Daoy (cell line): ENCODE results near the gene ACBD4. TPM values are rescaled to one million over a fixed set of nuclear protein-coding genes. Genes with fewer than 3 reads are reported as not detected.
A peak's percentile ranks its signal among the peaks of the same experiment; 100 is the strongest.
"Not testable (repeated sequence)": the region's sequence is repeated elsewhere in the genome, so short reads cannot be mapped to it uniquely, and the experiment has no call there.

Experiments
- DNase-seq: peaks from one replicate; pipeline ENCODE4 v3.0.0-alpha.2; 2015; ENCODE audit warnings: low read depth
- total RNA-seq: library from RNA; depleted of rRNA; stranded (reverse); fragments of >200 nt; shearing (Covaris generic); gene quantifications from 2 replicates; pipeline ENCODE4 v1.2.3, GENCODE V29; 2014

Gene ACBD4
- total RNA-seq, 1 experiment from 2014 or later, result 0.57 TPM

DNA sequence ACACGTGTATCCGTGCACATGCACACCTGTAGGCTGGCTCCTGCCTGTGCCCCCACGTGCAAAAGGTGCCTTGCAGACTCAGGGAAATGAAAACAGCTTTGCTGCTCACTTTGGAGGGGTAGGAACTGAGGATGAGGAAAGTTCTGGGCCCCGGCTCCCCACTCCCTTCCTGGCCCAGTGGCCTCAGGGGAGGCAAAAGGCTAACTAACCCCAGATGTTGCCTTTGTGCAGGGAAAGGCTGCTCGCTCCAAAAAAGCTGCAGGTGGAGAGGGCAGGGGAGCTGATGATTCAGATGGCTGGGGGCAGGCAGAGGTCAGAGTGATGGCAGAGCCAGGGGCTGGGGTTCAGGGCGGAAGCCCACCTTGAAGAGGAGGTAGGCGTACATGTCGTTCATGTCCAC, 15.5 kb upstream of the ACBD4 start:
- DNase-seq, result no peak

GRCh38 chr17:45120558-45120957, 14.9 kb upstream of the ACBD4 start:
- DNase-seq, result no peak

GRCh38 chr17:45121055-45121454, 14.4 kb upstream of the ACBD4 start:
- DNase-seq, result no peak

- DNase-seq, result no peak
These were observed 12.3 kb upstream of the ACBD4 start for GRCh38 chr17:45123076-45123770.

DNA sequence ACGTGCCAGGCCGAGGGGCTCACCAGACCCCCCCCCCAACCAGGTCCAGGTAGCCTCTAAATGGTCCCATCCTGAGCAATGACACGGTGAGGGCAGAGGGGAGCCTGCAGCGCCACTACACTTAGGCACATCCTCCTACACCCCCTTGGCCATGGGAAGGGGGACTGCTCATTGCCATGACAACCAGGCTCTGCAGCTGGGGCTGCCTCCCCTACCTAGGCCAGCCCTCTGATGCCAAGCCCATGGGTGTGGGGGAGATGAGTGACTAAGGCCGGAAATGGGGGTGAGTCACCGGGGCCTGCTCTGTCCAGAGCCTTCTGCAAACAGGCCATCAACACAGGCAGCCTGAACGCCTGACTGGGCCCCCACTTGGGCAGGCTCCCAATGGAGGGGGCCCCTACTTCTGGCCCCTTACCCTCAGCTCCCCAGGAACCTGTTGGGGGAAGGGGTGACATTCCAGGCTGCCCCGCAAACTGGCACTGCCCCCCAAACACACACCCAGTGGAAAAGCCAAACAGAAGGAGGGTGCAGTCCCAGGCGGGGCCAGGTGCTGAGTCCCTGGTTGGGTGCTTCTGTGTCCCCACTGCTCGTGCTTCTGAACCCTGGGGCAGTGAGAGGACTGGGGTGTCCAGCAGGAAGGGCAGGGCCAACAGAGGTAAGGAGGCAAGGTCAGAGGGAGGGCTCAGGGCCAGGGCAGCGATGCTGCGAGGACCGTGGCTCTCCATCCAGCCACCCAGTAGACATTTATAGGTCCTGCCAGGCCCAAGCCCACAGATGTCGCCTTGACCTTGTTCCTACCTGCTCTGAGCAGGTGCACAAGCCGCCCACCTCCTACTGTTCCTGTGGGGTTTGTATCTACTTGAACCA, 11.3 kb upstream of the ACBD4 start:
- peak; percentile 96 for DNase-seq

GRCh38 chr17:45124797-45125122, 10.7 kb upstream of the ACBD4 start:
- not testable (repeated sequence) for DNase-seq

GRCh38 chr17:45125509-45125908, 10.0 kb upstream of the ACBD4 start:
- DNase-seq, result no peak

DNA sequence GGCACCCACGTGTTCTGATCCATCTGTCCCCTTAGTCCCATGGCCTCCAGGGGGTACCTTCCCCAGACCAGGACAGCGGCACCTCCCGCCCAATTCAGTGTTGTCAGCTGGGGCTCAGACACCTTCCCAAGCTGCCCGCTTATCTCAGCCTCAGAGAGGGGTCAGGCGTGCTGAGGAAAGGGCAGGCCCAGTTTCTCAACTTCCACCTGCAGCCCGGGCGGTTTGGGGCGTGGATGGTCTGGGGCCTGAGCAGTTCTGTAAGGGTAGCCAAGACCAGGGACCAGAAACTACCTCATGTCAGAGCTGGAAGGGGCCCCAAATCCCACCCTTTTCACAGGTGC, 8.3 kb upstream of the ACBD4 start:
- no peak for DNase-seq

- DNase-seq, result no peak
These were observed 7.8 kb upstream of the ACBD4 start for GRCh38 chr17:45127548-45128300.

DNA sequence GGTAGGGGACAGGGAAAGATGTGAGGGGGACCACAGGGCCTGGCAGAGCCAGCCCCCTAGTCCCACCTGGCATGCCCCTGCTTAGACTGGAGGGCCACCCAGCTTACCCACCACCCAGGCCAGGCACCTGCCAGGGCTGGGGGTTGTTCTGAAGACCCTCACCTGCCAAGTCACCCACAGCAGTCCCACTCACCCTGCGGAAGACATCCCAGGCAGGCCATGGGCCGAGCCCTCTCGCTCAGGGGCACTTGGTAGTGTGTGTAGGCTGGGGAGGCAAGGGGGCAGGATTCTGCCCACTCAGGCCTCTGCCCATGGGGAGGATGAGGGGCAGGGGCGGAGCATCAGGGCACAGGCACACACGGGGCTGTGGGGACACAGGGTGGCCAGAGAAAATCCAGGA, 7.2 kb upstream of the ACBD4 start:
- no peak for DNase-seq

DNA sequence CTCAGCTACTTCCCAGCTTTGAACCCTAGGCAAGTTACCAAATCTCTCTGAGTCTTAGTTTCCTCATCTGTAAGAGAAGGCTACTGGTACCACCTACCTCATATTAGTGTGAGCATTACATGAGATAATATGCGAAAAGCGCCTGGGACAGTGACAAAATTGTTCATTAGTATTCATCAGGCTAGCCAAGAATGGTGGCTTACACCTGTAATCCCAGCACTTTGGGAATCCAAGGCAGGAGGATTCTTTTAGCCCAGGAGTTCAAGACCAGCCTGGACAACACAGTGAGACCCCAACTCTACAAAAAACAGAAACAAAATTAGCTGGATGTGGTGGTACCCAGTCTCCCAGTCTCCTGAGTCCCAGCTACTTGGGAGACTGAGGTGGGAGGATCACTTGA, 6.5 kb upstream of the ACBD4 start:
- DNase-seq, result no peak

GRCh38 chr17:45129426-45129939, 6.0 kb upstream of the ACBD4 start:
- DNase-seq, result no peak

DNA sequence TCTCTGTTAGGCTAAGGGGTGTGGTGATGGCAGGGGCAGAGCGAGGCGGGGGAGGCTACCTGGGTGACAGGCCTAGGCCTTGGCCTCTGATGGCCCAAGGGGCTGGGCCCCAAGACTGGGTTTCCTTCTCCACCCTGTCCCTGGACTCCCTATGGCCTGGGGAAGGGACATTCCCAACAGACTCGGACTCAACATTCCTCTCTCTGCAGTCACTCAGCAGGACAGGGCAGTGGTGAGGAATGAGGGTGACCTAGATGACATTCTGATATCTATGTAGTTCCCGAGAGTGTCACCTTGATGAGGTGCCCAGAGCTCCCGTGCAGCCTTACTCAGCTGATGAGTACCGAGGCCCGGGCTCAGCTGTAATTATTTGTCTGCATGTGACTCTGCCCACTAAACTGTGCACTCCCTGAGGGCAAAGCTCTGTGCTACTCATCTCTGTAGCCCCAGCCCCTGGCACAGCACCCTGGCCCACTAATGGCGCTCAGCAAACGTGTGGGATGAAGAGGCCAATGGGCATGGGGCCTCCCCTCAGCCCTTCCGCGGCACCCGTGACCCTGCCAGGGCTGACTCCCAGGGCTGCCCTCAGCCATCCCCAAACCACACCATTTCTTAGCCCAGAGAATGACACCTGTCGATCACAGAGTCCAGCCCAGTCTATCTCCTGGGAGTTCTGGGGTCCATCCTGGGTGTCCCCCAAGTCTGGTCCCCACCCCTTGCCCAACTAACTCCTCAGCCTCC, 5.4 kb upstream of the ACBD4 start:
- no peak for DNase-seq

GRCh38 chr17:45130681-45131615, 4.5 kb upstream of the ACBD4 start:
- DNase-seq, result no peak

GRCh38 chr17:45131616-45132319, 3.7 kb upstream of the ACBD4 start:
- peak; percentile 42 for DNase-seq

- DNase-seq, result no peak
These were observed 3.2 kb upstream of the ACBD4 start, which contains the start of gene PLCD3 for GRCh38 chr17:45132320-45132571. Gene PLCD3 (minus strand): TSS chr17:45132515. CDS start chr17:45132410, 105 bp downstream.

- peak; percentile 88 for DNase-seq
These were observed 2.7 kb upstream of the ACBD4 start for GRCh38 chr17:45132572-45133463.

DNA sequence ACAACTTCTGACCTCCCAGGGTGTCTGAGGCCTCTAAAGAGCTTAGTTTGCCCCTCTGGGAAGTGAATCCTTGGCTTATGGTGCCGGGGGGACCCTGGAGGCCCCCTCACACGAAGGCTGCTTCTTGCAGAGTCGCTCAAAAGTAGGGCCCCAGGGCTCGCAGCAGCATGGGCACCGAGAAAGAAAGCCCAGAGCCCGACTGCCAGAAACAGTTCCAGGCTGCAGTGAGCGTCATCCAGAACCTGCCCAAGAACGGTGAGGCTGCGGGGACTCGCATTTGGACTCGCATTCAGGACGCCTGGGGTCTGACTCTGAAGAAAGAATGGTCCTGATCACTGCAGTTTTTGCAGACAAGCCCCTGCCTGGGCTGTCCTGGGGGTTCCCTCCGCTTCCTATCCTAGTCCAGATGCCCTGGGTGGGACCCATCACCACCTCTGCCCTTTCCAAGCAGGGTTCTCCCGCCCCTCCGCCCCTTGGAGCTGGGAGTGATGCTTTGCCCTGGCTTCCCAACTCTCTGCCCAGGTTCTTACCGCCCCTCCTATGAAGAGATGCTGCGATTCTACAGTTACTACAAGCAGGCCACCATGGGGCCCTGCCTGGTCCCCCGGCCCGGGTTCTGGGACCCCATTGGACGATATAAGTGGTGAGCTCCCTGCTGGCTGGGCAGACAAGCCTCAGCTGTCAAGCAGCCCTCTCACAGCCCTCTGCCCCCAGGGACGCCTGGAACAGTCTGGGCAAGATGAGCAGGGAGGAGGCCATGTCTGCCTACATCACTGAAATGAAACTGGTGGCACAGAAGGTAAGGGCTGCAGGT, 698 bp downstream of the ACBD4 start:
- DNase-seq, result no peak
